ENCODE results near the gene DDX52.

- TF ChIP-seq CTCF (conservative IDR thresholded peaks at IDR 0.05; ENCODE audit: low read depth, low read length), result no peak
- TF ChIP-seq EZH2 (IDR thresholded peaks at IDR 0.05; ENCODE audit: borderline replicate concordance, low read depth, low read length, poor library complexity, severe bottlenecking), result no peak
Observed at GRCh38 chr17:37657202-37657601, 14.0 kb upstream of the DDX52 start.
